GM23338 (cell line): ENCODE measurements around the gene PSD.

Experiments used
- EZH2phosphoT487 ChIP-seq: fragments of 200-600 bp; sonication (generic); IDR thresholded peaks from one replicate; pipeline ENCODE4 v1.8.1; 2018; ENCODE audit warnings: antibody characterized with exemption; ENCODE audit not compliant: unreplicated experiment
- TF ChIP-seq, protein P1 (sequence below): IDR thresholded peaks from one replicate; pipeline ENCODE4 v1.6.1; 2018; ENCODE audit warnings: antibody characterized with exemption; ENCODE audit not compliant: unreplicated experiment
- TF ChIP-seq, protein P2 (sequence below), 2 experiments: fragments of 200-600 bp in 1 of 2; sonication (generic) in 1 of 2; conservative IDR thresholded peaks; 2 replicates each; pipeline versions ENCODE4 v1.5.1 to v1.6.1; 2016 to 2017; ENCODE audit warnings: antibody characterized with exemption in 2 of 2, low read depth in 2 of 2, mild to moderate bottlenecking in 2 of 2, moderate library complexity in 1 of 2

- TF ChIP-seq, protein P1, sequence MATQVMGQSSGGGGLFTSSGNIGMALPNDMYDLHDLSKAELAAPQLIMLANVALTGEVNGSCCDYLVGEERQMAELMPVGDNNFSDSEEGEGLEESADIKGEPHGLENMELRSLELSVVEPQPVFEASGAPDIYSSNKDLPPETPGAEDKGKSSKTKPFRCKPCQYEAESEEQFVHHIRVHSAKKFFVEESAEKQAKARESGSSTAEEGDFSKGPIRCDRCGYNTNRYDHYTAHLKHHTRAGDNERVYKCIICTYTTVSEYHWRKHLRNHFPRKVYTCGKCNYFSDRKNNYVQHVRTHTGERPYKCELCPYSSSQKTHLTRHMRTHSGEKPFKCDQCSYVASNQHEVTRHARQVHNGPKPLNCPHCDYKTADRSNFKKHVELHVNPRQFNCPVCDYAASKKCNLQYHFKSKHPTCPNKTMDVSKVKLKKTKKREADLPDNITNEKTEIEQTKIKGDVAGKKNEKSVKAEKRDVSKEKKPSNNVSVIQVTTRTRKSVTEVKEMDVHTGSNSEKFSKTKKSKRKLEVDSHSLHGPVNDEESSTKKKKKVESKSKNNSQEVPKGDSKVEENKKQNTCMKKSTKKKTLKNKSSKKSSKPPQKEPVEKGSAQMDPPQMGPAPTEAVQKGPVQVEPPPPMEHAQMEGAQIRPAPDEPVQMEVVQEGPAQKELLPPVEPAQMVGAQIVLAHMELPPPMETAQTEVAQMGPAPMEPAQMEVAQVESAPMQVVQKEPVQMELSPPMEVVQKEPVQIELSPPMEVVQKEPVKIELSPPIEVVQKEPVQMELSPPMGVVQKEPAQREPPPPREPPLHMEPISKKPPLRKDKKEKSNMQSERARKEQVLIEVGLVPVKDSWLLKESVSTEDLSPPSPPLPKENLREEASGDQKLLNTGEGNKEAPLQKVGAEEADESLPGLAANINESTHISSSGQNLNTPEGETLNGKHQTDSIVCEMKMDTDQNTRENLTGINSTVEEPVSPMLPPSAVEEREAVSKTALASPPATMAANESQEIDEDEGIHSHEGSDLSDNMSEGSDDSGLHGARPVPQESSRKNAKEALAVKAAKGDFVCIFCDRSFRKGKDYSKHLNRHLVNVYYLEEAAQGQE = no peak
- TF ChIP-seq, protein P2, sequence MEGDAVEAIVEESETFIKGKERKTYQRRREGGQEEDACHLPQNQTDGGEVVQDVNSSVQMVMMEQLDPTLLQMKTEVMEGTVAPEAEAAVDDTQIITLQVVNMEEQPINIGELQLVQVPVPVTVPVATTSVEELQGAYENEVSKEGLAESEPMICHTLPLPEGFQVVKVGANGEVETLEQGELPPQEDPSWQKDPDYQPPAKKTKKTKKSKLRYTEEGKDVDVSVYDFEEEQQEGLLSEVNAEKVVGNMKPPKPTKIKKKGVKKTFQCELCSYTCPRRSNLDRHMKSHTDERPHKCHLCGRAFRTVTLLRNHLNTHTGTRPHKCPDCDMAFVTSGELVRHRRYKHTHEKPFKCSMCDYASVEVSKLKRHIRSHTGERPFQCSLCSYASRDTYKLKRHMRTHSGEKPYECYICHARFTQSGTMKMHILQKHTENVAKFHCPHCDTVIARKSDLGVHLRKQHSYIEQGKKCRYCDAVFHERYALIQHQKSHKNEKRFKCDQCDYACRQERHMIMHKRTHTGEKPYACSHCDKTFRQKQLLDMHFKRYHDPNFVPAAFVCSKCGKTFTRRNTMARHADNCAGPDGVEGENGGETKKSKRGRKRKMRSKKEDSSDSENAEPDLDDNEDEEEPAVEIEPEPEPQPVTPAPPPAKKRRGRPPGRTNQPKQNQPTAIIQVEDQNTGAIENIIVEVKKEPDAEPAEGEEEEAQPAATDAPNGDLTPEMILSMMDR (conservative IDR thresholded peaks at IDR 0.05; ENCODE audit: low read depth in 2 of 2) = no peak
- TF ChIP-seq EZH2phosphoT487 = no peak
These were observed 50.5 kb downstream of the PSD start for GRCh38 chr10:102368077-102368476.
